HT1080 (cell line): ENCODE results near the gene MBNL2. TPM values are rescaled to one million over a fixed set of nuclear protein-coding genes. Genes with fewer than 3 reads are reported as not detected.

Experiments
- DNase-seq: peaks from one replicate; pipeline ENCODE4 v3.0.0-alpha.2; 2015; ENCODE audit warnings: low read depth
- total RNA-seq: library from RNA; depleted of rRNA; stranded (reverse); fragments of >200 nt; shearing (Covaris generic); gene quantifications from 2 replicates; pipeline ENCODE4 v1.2.3, GENCODE V29; 2014

The MBNL2 gene
- total RNA-seq, 1 experiment from 2014 or later, result 19.4 TPM

DNA sequence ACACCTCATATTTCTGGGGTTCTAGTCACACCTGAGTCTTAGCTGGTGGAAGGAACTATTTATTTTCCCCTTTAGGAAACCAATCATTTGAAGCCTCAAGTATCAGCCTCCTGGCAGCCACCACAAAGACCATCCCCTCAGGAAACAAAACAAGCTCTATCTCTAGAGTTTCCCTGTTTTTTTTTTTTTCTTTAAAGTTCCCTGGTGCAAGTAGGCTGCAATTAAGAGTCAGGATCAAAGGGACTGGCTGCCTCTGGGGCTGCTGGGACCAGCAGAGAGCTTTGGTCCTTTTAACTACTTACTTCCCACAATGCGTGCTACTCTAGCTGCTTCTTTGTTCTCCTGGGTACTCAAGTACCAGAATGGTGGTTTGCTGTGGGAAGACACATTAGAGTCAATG, 11.4 kb downstream of the MBNL2 start:
- no peak for DNase-seq

DNA sequence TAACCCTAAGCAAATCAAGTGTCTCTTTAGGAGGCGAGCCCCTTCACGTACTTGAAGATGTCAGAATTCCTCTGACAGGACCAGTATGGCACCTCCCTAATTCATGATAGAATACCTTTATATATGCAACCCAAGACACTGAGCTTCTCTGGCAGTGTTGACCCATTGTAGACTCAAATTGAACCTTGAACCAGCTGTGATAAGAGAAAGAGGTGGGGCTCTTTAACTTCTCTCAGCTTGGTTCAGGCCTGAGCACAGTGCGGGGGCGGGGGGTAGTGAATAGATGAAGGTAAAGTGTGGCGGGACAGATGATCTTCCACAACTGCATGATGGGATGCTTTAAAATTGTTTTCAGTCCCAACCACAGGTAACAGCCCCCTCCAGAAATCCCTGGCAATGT, 12.1 kb downstream of the MBNL2 start:
- DNase-seq, result no peak

DNA sequence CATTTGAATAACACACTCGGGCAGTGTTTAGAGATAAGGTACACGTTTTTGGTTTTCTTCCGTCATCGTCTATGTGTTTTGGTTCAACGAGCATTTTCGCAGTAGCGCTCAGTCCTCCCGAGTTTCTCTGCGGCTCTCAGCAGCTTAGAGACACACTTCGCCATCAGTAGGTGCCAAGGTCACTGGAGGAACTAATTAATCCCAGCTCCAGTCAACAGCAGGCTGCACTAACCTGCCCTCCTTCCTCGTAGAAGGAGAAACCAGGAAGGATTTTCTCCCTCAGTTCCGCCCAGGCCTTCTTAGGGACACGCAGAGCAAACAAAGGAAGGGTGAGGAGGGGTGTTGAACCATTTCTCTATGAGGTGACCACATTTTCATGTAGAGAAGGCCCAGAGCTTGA, 12.6 kb downstream of the MBNL2 start:
- no peak for DNase-seq

DNA sequence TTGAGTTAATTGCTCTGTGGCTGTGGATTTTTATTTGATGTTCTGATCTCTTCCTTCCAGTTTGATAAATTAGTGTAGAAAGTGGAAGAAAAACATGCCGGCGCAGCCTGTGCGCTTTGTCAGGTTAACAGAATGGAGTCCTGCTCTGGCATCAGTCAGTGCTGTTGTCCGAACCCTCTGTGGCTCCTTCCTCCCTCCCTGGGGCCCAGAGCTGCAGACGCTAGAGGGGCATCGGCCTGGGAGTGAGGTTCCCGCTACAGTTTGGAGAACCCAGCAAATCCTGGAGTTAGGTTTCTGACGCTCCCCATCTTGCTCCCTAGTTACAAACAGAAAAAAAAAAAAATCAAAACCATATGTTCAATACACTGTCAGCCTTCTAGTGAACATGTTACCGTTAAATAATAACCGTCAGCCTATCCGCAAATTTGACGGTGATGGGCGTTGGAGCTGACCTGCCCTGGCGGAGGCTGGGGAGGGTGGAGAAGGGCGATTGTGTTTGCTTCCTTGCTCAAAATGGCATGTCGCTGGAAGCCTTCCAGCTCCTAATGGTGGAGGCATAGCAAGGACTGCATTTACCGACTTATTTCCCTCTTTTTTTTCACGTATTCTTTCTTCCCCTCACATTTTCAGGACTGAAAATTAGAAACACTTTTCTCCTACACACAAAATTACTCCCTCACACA, 13.6 kb downstream of the MBNL2 start:
- no peak for DNase-seq

DNA sequence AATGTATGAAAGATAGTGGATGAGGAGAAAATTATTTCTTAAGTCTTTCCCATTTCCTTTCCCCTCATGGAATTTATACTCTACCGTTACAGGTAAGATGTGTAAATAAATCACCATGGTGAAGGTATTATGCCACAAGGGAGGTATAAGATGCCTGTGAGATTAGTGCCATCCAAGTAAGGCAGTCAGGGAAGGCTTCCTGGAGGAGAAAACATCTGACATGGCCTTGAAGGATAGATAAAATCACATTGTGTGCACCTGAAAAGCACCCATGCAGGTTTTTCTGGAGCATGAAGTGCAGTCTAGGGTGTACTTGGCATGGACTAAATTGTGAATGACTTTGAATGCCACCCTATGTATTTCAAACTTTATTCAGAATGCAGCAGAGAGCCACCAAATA, 15.3 kb downstream of the MBNL2 start:
- DNase-seq, result no peak

DNA sequence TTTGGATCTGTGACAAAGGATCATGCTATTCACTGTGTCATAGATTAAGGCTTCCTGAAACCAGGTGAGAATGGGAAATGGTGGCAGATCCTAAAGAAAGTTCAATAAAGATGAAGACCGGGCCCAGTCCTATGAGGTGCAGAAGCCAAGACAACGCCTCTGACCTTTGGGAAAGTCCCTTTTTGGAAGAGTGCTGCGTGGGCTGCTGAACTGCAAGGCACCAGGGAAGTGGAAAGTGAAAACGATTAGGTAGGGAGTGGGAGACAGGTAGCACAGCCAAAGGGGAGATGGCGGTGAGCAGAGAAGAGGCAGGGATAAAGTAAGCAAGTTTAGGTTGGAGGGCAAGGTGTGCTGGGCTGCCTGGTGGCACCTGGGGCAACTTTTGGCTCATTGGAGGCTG, 16.3 kb downstream of the MBNL2 start:
- no peak for DNase-seq

DNA sequence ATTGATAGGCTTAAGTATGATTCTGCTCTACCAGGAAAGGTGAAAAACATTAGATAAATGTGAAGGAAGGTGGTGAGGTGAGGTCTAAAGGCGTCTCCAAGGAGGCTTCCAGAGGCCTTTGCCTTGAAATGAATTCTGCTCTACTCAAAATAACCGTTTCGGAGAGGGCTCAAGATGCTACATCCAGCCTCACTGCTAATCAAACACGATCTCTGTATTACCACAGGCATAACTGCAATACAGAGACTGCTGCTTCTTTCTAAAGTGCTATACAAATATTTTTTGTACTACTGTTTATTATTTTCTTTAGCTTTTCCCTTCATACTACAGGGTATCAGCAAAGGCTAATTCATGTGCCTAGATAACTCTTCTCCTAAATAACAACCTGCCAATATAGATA, 16.8 kb downstream of the MBNL2 start:
- no peak for DNase-seq

DNA sequence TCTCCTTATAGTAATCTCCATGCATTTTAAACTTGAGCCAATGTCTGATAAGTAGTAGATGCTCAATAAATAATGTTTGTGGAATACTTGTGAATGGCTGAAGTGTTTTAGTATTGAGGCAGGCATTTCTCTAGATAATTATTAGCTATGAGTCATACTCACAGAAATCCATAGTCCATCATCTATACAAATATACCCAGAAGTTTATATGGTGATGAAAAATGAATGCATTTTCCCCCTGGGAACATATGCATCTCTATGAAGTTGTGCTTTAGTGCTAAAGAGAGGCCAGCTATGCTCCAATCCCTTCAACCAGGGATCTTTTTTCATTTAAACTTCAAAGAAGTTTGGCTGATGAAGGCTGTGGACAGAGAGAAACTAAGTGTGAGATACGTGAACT, 17.2 kb downstream of the MBNL2 start:
- no peak for DNase-seq

DNA sequence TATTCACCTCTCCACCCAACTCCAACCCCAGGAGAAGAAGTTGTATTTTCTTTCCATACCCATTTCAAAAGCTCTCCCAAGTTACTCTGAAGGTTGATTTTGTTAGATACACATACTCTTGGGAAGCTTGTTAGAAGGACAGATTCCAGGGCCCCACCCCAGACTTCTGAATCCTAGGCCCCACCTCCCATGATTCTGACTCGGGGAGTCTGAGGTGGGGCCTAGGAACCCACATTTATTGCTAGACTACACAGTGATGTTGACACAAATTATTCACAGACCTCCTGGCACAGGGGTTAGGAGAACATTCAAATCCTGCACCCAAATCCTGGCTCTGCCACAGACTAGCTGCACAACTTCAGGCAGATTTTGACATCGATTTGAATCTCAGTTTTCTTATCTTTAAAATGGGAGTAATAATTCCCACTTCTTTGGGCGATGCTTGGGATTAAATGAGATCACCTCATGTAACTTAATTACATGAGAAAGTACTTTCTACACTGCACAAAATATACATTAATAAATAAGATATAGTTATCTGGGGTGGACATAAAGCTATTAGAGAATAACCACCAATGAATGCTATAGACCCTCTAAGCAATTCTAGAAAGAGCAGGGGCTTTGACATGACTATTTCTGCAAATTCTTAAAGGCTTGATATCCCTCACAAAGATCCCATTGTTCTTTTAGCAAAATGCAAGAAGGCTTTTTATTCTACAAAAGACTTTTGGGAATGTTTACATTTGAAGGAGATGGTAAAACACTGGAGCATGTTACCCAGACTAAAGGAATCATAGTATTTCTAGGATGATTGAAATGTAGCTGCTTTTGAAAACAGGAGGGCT, 18.0 kb downstream of the MBNL2 start:
- DNase-seq, result no peak

DNA sequence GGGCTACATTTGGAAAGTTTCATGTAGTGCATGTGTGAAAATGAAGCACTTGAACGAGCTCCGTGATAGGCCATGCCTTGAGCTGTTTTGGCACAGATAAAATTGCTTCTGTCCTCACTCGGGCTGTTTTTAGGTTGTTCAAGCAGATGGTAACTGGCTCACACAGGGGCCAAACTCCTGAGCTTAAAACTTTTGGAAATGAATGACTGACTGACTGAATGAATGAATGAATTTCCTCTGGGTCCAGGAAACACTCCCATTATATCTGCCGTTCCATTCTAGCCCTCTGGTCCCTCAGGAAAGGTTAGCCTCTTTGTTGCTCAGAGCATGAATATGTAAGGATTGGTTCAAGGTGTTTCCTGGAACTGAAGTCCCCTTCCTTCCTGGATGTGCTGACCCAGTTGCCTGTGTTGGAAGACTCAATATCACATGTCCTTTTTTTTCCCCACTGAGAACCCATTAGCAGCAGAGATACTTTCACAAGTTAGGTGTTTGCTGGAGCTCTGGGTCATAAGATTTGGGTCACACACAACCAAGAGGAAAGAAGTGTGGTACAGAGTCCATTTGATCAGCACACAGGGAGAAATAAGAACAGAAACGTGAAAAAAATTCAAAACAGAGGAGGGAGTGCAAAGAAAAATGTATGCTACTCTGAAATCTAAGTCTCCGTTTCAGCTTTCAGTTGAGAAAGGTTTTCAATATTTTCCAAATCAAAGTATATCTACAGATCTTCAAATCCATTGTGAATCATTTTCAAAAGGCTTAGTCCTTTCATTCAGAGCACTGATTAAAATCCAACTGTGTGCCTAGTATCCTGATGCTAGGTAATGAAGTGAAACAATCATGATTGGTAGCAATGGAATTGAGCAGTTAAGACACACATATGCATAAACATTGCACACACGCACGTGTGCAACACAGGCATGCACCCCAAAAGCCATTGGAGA, 18.9 kb downstream of the MBNL2 start:
- no peak for DNase-seq

DNA sequence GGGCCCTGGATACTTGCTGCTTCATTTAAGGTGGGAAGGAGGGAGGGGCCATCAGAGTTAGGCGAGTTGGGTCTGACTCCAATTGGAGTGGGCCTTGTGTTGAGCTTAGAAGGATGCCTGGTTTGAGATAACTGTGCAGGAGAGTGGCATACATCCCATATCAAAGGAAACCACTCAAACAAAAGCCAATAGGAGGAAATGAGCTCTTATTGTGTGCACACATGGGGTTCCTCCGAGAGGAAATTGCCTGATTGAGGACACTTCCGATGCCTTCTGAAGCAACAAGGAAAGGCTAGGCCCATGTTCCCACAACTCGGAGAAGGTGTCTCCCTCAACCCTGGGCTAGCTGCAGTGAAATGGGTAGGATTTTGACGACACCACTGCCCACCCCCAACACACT, 19.6 kb downstream of the MBNL2 start:
- DNase-seq, result no peak

DNA sequence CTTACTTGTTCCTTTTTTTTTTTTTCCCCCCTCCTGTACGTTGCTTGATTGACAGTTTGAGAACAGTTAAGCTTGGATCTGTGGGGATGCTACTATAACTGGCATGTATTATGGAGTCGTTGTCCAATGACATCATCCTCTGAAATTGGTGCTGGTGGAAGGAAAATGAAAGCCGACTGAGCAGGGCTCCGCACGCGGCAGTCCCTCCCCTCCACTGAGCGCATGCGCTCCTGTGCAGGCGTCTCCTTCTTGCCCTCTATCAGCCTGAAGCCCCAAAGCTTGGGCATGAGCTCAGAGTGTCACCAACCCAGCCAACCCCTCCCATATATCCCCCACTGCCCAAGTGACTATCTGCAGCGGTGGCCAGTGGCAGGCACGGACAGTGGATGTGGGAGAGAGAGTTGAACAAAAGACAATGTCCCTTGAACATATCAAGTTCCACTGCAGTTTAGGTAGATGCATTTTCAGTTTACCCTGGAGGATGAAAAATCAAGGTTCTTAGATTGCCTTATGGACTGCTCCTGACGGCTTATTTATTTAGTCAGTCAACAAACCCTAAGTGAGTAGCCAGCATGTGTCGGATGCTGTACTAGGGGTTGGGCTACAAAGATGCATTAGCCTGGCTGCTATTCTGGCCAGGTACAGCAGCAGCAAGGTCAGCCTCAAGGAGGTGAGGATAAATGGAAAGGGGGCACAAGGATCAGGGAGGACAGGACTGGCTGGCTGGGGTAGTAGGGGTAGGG, 20.8 kb downstream of the MBNL2 start:
- DNase-seq, result no peak

DNA sequence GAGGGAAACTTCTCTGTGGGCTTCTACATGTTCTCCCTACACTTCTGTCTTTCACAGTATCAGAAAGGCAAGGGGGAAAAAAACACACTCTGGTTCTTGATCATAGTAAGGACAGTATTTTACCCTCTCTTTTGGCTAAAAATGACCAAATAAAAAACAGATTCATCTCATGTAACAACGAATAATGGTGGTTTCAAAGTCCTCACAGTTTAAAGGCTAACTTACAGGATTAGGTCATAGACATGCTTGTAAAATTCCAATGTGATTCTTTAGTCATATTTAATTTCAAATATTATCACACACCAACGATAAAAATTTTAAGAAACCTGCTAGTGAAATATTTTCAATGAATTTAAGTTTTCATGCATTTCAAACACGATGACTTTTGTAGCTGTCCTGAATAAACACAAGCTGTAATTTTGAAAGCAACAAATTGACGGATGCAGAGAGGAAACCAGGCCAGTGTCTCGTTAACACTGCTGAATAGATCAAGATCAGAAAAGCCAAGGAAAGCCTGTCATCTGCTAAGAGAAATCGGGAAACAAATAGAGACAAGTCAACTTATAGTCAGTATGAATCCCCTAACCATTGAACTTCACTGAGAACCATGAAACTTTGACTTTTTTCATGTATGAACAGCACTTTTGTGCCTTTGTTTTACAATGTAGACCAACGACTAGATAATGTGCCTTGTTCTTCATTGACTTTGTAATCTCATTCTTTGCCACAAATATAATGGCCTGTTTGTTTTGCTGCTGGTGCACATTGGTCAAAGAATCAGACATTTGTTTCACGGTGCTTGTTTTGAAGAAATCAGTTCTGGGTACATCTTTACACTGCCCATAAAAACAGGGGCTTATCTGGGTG, 22.0 kb downstream of the MBNL2 start:
- no peak for DNase-seq

DNA sequence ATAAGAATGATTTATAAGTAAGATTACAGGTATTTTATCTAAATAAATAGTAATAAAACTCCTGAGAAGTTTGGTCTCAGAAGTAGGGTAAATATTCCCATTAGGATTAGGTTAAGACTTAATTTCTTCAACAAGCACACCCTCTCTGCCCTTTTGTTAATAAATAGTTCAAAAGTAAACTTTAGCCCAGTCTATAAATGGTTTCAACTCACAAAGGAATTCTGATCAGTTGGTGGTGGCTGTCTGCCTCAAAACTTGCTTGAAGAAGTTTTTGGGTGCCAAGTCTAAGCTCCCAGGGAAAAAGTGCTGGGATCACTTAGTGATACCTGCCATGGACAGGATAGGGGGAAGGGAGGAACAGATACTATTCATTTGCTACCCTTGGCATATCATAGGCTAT, 22.9 kb downstream of the MBNL2 start:
- DNase-seq, result no peak

DNA sequence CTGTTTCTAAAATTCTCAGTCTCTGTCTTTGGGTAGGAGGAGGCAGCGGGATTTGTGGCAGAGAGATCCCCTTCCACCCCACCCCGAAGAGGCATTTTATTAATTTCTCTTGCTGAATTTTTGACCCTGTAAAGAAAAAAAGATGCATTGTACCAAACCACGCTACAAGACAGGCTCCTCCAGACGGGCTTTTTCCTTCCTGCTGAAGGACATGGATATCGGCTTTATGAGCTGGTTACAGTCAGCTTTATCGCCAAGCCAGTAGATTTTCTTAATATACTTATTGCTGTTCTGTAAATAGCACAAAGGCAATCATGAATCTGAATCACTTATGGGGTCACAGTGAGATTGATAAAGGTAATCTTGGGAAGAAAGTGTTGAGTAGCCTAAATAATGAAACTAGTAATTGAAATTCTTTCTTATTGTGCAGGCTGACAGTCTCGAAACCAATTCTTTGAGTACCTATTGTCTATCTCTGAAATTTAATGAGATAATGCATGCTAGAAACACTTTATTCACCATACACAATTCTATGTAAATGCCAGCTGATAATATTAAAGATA, 24.5 kb downstream of the MBNL2 start:
- DNase-seq, result no peak

DNA sequence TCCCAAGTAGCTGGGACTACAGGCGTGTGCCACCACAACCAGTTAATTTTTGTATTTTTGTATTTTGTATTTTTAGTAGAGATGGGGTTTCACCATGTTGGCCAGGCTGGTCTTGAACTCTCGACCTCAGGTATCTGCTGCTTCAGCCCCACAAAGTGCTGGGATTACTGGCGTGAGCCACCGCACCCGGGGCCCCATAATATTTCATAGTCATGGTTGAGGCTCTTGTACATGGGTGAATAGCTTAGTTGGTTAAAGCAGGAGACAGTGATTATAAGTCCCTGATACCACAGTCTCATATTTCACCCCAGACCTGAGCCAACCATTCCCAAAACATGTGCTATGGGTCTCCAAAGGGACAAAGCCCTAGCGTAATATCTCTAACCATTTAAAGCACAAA, 26.1 kb downstream of the MBNL2 start:
- DNase-seq, result no peak

DNA sequence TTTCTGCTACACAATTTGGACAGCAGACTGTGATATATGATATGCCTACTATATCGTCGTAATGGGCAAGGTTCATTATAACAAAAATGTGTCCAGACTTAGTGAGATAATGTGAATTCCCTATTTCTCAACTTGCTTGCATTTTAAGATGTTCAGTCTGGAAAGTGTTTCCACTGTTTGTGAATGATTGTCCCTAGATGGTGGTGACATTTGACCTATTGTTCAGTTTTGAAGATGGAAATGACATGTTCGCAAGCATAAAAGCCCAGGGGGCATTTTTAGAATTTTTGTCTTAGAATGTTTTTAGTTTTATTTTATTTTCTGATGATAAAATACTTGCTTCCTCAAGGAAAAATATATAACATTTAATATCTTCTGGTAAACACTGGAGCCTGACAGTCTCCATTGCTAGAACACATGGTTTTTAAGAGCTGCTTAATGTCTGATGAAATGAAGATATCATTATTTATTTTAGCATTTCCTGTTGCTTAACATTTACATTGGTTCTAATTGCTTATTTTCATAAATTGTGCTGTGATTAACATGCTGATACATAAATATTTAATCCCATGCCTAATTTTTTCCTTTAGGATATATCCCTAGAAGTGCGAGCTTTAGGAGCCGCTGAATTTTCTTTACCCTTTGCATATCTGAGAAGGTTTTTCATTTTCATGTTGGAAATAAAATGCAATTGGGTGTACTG, 27.1 kb downstream of the MBNL2 start:
- no peak for DNase-seq

DNA sequence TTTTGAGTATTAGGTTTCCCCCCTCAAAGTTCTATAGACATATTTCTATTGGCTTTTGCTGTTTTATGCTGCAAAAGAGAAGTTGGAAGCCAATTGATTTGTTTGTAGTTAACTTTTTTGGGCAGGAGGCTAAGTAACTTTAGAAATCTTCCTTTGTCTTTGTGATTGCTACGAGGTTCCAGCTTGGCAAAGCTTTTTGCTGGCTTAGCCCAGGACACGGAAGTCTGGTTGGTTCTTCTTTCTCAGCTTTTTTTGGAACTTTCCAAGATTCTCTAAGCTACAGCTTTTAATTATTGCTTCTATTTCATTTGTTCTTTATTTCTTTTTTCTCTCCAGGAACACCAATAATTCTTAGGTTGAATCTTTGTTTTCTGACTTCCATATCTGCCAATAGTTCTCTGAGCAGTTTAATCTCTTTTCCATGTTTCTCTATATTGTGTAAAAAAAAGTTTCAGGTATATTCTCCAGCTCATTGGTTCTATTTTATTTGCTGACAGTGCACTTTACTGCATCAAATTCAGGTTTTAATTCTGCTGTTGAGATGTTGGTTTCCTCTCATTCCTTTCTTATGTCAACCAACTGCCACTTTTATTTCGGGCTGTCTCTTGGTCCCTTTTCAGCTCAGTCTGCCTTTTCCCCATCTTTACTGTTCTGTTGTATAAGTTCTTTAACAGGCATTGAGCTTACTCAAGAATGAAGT, 27.8 kb downstream of the MBNL2 start:
- no peak for DNase-seq

DNA sequence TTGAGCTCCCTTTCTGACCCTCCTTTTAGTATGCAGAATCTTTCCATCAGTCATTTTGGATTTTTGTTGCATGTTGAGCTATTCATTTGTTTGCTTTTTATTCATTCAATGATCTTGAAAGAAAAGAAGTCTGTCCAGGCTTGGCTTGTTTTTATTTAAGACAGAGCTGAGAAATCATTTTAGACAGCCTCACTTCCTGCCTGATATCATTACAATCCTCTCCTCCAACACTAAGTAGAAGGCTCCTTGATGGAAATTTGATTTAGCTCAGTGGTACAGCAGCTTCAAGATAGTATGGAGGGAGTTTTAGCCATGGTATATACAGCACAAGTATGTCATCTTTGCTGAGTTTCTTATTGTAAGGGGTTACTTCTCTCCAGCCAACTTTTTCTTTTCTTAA, 28.4 kb downstream of the MBNL2 start:
- no peak for DNase-seq
